DLD1 (cell line): Measurements from ENCODE around the gene PIRT.

ENCODE experiments used
- in situ Hi-C: cut with HindIII; loops from 2 replicates; pipeline ENCODE4 v1.10.0; 2017; ENCODE audit warnings: low sequenced_read_pairs

PIRT gene

DNA sequence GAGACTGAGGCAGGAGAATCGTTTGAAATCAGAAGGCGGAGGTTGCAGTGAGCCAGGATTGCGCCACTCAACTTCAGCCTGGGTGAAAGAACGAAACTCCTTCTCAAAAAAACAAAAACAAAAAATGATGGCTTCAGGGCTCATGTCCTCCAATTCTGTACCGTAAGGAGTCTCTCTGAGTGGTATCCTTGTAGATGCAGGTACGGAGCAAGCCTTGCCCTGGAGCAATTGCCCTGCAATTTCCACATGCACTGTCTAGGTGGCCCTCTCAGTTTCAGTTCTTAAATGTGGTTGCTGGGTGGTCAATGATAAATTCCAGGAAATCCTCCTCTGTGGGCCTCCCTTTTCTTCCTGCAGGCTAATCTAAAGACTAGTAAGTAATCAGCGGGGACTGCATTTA, 44.6 kb downstream of the PIRT start:
- in situ Hi-C loops: no loop called here

DNA sequence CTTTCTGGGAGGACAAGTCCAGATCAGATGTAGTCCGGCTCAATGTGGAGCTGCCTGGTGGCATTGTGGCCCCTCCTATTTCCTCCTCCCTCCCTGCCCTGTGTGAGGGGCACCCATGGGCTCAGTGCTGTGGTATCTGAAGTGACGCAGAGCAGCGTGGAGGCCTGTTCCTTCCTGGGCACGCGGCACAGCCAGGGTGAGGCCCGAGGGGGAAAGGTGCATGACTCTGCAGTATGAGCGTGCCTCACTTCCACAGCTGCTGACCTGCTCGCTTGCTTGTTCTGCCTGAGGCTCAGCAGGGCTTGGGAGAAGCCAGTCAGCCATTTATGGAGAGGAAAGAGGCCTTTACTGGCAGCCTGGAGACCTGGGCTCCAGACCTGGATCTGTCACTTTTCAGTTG, 45.7 kb downstream of the PIRT start:
- in situ Hi-C loops: no loop called here

DNA sequence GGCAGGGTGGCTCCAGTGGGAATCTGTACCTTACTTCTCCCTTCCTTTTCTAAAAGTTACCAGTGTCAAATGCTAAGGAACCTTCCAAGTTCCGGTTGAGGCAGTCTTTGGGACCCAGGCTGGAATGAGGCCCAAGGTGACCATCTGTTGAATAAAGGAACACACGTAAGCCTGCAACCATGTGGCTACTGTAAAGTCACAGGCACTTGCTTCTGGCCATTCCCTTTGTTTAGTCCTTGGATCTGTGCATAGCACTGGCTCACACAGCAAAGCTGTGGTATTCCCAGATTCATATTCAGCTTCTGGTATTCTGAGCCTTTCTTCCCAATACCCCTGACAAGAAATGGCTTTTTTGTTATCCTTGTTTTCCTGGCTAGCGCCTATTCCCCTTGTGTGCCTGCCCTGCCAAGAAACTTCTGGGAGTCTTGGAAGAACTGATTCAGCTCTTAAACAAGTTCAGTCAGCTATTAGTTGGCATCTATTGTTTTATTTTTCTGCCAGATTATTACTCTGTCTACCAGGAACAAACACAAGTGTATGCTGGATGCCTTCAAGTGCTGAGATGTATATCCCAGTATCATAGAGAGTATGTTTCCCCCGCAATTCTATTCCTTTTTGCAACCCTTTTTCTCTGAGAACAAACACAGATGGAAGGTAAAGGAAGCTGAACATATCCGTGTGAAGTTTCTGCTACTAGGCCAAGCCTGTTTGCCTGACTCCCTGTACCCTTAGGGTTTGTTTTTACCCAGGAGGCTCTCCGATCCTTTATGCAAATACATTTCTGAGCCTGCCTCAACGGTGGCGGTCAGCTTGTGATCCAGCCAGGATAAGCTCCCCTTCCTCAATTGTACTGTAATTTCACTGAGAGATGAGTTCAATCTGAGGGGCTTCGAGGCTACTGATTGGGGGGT, 47.1 kb downstream of the PIRT start:
- in situ Hi-C loops: no loop called here

DNA sequence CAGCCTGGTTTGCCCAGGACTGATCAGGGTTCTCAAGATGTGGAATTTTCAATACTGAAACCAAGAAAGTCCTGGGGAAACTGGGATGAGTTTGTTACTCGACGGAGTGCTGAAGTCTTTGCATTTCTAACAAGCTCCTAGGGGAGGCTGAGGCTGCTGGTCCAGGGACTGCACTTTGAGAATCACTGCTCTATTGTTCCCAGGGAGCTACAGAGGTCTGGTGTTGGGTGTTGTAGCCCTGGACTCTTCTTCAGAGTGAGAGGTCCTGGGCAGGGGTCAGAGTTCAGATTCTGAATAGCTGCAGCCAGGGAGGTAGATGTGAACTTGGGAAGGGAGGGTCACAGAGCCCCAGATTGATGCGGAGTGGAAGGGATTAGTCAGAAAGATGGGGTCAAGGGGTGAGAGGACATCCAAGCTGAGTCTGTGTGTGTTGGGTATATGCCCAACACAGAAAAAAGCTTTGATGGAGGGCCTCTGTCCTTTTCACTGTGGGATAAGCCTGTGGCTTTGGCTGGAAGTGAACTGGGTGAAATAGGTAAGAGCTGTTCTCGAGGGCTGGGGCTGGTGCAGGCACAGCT, 48.1 kb downstream of the PIRT start:
- in situ Hi-C loops: no loop called here

GRCh38 chr17:10787306-10788045, 50.4 kb downstream of the PIRT start:
- in situ Hi-C loops: no loop called here

DNA sequence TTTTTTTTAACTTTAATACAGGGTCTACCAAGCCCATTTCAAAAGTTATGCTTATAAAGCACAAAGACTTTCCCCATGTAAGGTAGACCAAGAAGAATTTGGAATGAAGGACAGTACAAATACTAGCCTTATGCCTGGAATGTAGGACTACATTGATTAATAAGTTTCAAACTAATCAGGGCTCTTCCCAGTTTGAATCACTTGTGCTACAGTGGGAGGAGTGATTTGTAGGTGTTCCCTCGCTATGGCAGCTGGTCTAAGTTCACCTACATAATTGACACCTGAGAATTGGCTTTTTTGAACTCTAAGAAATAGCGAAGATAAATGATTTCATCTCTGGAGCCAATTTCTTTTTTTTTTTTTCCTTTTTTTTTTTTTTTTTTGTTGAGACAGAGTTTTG, 52.6 kb downstream of the PIRT start:
- in situ Hi-C loops: no loop called here

GRCh38 chr17:10779609-10780008, 58.3 kb downstream of the PIRT start:
- in situ Hi-C loops: no loop called here

DNA sequence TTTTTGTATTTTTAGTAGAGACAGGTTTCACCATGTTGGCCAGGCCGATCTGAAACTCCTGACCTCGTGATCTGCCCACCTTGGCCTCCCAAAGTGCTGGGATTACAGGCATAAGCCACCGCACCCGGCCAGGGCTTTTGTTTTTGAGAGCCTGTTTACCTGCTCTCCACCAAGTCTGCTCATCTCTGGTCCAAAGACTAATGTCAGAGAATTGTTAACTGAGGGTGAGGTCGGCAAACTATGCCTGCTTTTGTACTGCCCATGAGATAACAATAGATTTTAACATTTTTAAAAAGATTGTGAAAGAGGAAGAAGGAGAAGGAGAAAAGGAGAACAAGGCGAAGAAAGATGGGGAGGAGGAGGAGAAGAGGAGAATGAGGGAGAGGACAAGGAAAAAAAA, 60.0 kb downstream of the PIRT start:
- in situ Hi-C loops: no loop called here

DNA sequence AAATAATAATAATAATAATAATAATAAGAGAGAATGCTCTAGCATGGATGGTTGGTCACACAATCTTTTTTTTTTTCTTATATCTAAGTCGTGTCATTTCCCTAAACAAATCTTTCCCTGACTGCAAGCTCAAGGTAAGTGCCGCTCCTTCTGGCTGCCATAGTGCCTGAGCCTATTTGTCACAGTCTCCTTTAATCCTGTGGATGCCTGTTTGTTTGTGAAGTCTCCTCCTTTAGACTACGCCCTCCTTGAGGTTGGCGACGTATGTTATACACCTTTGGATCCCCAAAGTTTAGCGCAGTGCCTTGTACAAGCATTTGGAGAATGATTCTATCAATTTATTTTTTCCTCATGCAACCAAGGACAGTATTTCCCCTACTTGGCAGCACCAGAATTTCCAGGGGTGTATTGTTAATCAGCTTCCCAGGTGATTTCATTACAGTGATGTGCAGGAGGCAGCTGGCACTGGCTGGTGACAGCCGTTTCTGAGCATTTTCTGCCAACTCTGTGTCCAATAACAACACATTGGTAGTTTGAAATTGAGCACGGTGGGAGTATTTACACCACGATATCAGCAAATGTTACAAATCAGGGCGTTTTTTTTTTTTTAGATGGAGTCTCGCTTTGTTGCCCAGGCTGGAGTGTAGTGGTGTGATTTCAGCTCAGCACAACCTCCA, 60.6 kb downstream of the PIRT start:
- in situ Hi-C loops: no loop called here

GRCh38 chr17:10776381-10776780, 61.5 kb downstream of the PIRT start:
- in situ Hi-C loops: no loop called here

DNA sequence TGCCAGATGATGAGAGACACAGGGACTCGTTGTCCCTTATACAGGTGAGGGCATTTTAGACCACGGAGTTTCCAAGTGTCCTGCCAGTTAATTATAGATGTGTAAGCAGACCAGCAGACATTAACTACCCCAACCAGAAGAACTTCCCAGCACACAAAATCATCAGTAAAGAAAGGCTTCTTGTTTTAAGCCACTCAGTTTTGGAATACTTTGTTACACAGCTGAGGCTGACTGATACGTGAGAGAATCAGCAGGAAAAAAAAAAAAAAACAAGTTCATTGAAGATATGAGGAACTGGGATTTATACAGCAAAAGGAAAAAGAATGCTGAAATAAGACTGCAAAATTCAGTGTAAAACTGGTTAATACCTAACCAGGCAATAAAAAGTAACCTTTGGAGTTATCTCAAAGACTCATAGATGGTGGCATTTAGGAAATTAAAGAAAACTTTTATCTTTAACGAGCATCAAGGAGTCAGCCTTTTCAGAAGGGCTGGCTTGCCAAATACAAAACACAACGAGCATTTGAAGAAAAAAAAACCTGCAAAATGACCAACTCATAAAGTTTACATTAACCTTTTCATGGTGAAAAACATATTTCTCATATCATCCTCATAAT, 62.0 kb downstream of the PIRT start:
- in situ Hi-C loops: no loop called here

GRCh38 chr17:10775058-10775457, 62.8 kb downstream of the PIRT start:
- in situ Hi-C loops: no loop called here

GRCh38 chr17:10773391-10773790, 64.5 kb downstream of the PIRT start:
- in situ Hi-C loops: no loop called here
